NCI-H460 (cell line): ENCODE results near the gene RAB18. TPM values are rescaled to one million over a fixed set of nuclear protein-coding genes. Genes with fewer than 3 reads are reported as not detected.
"Not testable (repeated sequence)": the region's sequence is repeated elsewhere in the genome, so short reads cannot be mapped to it uniquely, and the experiment has no call there.

Source experiments
- DNase-seq: peaks from one replicate; pipeline ENCODE4 v3.0.0-alpha.2; 2016; ENCODE audit warnings: low read depth; ENCODE audit errors: extremely low read depth
- total RNA-seq: library from RNA; depleted of rRNA; stranded (reverse); fragments of >200 nt; shearing (Covaris generic); gene quantifications from 2 replicates; pipeline ENCODE4 v1.2.3, GENCODE V29; 2014; rRNA removed

The RAB18 gene
- total RNA-seq, 1 experiment from 2014 or later: 116 TPM

- no peak for DNase-seq
These were observed 38.0 kb downstream of the RAB18 start for GRCh38 chr10:27541796-27542729.

GRCh38 chr10:27542812-27543211 is 38.7 kb downstream of the RAB18 start:
- no peak for DNase-seq

DNA sequence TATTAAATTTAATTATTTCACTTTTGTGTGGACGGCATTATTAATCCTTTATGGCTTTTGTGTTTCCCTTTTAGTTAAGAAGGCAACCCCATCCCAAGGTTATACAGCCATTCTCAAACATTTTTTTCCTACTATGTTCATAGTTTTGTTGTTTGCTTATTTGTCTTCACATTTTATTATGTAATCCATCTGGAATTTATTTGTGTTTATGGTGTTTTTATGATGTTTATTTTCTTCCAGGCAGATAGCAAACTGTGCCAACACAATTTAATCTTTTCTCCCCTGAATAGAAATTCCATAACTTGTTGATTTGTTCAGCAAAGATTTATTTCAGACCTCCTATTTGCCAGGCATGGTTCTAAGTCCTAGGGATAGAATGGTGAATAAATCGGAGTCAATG is 42.9 kb downstream of the RAB18 start:
- no peak for DNase-seq

DNA sequence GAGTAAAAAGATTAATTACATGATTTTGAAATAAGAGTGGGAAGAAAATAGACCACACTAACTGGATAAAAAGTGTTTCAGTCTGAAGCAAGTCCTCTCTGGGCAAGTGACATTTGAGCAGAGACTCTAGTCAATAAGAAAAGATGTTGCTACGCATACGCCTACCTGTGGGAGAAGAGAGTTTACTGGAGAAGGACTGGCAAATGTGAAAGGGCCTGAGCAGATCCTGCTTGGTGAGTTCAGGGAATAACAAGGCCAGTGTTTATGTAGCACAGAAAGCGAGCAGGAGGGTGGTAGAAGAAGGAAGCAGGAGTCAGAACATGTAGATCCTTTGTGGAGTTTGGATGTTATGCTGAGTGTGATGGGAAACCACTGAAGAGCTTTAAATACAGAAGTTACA is 43.4 kb downstream of the RAB18 start:
- DNase-seq: no peak

GRCh38 chr10:27550823-27551222 is 46.7 kb downstream of the RAB18 start:
- no peak for DNase-seq

DNA sequence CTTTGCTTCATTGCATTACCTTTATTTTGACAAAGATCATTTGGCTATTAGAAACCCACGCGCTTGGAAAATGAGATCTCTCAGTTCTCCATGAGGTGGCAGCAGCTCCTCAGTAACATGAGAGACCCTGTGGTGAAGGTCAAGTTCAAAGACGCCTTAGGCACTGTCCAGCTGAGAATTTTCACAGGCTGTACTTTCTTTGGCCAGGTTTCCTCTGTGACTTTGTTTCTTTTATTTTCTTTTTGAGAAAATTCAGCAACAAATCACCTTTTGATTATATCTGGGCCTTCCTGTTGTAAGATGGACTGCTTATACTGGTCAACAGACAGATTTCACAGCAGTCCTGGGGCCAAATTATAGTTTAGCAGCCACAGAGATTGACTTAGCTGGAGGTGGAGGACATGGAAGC is 54.5 kb downstream of the RAB18 start:
- peak; percentile 65 for DNase-seq

- no peak for DNase-seq
These were observed 57.2 kb downstream of the RAB18 start for GRCh38 chr10:27561334-27561733.

- DNase-seq: no peak
These were observed 60.3 kb downstream of the RAB18 start for GRCh38 chr10:27564398-27564797.

- DNase-seq: no peak
These were observed 60.8 kb downstream of the RAB18 start for GRCh38 chr10:27564880-27565279.

GRCh38 chr10:27568196-27569175 is 64.4 kb downstream of the RAB18 start:
- DNase-seq: no peak

- no peak for DNase-seq
These were observed 65.8 kb downstream of the RAB18 start for GRCh38 chr10:27569946-27570345.

DNA sequence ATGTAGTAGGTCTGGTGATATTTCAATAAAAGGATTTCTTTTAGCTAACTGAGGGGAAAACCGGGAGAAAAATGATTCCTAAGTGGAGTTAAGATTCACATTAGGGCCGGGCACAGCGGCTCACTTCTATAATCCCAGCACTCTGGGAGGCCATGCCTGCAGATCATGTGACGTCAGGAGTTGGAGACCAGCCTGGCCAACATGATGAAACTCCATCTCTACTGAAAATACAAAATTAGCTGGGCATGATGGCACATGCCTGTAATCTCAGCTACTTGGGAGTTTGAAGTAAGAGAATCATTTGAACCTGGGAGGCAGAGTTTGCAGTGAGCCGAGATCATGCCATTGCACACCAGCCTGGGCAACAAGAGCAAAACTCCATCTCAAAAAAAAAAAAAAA is 72.9 kb downstream of the RAB18 start:
- DNase-seq: not testable (repeated sequence)

GRCh38 chr10:27578316-27578715 is 74.2 kb downstream of the RAB18 start:
- DNase-seq: no peak

- no peak for DNase-seq
These were observed 77.1 kb downstream of the RAB18 start for GRCh38 chr10:27581225-27581624.

- no peak for DNase-seq
These were observed 80.2 kb downstream of the RAB18 start for GRCh38 chr10:27584302-27584701.

Other genes starting within 250 kb of the RAB18 start
- gene MKX, start 241.5 kb downstream of the RAB18 start, total RNA-seq: 0.66 and 1.1 TPM in 2 replicates